ENCODE measurements around the gene LRP11.

LRP11 gene

DNA sequence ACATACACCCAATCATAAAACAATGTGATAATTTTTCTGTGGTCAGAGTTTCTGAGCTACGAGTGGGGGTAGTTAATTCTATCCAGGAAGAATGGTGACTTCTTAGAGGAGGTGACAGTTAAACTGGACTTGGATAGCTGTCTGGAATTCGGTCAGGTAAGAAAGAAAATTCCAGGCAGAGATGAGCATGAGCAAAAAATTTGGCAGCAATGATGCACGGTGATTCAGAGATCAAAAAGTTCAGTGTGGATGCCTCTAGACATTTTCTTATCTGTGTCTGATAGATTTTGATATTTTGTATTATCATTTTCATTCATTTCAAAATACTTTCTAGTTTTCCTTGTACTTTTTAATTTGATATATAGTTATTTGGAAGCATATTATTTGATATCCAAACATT, 21.7 kb upstream of the LRP11 start:
- no peak for DNase-seq (ENCODE audit: low read depth)
- Histone ChIP-seq H3K36me3 (ENCODE audit: control insufficient read depth, insufficient read depth, low read length, severe bottlenecking) (no peaks in the 10 kb centered on the region), H3K9me3 (ENCODE audit: control insufficient read depth, low read length) (no peaks in the 10 kb centered on the region), H3K27me3 (replicated peaks; ENCODE audit: control insufficient read depth, insufficient read depth, low read length) (no peaks in the 10 kb centered on the region), H3K4me3 (ENCODE audit: low read length) (no peak overlapping the region), H3K4me1 (ENCODE audit: control insufficient read depth, insufficient read depth, low read length) (peaks cover 41% of the 10 kb centered on the region), H3K9ac (ENCODE audit: low read length) (no peak overlapping the region)

DNA sequence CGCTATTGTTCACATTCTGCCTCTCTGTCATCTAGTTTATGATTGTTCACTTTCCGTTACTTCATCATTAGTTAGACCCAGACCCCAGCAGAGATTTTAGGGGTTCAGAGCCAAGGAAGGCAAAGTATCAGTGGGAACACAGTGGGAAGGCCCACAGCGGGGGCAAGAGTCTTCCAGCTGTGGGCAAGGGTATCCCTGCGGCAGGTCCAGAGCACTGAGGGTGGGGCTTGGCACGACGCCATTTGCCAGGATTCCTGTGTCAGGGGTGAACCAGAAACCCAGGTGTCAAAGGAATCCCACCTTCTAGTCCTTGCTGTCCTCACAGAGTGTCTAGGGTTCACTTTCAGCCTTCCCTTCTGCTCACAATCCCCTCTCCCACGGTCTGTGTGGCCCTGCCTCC, 20.5 kb upstream of the LRP11 start:
- Histone ChIP-seq H3K27me3 (replicated peaks; ENCODE audit: control insufficient read depth, insufficient read depth, low read length) (no peaks in the 10 kb centered on the region), H3K4me3 (ENCODE audit: low read length) (peak overlapping the region; percentile 35), H3K9me3 (ENCODE audit: control insufficient read depth, low read length) (no peaks in the 10 kb centered on the region), H3K4me1 (ENCODE audit: control insufficient read depth, insufficient read depth, low read length) (peaks cover 35% of the 10 kb centered on the region), H3K36me3 (ENCODE audit: control insufficient read depth, insufficient read depth, low read length, severe bottlenecking) (no peaks in the 10 kb centered on the region), H3K9ac (ENCODE audit: low read length) (no peak overlapping the region)
- no peak for DNase-seq (ENCODE audit: low read depth)

DNA sequence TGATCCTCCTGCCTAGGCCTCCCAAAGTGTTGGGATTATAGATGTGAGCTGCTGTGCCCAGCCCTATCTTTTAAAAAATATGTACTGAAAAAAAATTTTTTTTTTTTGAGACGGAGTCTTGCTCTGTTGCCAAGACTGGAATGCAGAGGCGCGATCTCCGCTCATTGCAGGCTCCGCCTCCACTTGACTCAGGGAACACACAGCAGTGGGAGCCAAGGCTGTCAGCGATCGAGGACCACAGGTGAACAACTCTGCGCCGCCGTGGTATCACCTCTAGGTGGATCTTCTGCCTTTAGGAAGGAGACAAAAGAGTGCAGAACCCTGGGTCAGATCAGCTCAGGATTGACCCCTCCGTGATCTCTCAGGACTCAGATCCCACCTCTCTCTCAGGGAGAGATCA, 20.1 kb upstream of the LRP11 start:
- no peak for DNase-seq (ENCODE audit: low read depth)
- no peaks in the 10 kb centered on the region for H3K9me3 ChIP-seq (ENCODE audit: control insufficient read depth, low read length)

DNA sequence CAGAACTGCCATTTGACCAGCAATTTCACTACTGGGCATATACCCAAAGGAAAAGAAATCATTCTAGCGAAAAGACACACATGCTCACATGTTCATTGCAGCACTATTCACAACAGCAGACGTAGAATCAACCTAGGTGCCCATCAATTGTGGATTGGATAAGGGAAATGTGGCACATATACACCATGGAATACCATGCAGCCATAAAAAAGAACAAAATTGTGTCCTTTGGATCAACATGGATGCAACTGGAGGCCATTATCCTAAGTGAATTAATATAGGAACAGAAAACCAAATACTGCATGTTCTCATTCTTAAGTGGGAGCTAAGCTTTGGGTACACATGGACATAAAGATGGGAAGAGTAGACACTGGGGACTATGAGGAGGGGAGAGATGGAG, 17.7 kb upstream of the LRP11 start:
- Histone ChIP-seq H3K27me3 (replicated peaks; ENCODE audit: control insufficient read depth, insufficient read depth, low read length) (no peaks in the 10 kb centered on the region), H3K9ac (ENCODE audit: low read length) (no peak overlapping the region)
- DNase-seq (ENCODE audit: low read depth), result no peak

More for the DNA sequence above, 20.1 kb upstream of the LRP11 start:
- Histone ChIP-seq H3K36me3 (ENCODE audit: control insufficient read depth, insufficient read depth, low read length, severe bottlenecking) (no peaks in the 10 kb centered on the region), H3K4me3 (ENCODE audit: low read length) (peak overlapping the region; percentile 35), H3K9ac (ENCODE audit: low read length) (peak overlapping the region; percentile 56), H3K27me3 (replicated peaks; ENCODE audit: control insufficient read depth, insufficient read depth, low read length) (no peaks in the 10 kb centered on the region), H3K4me1 (ENCODE audit: control insufficient read depth, insufficient read depth, low read length) (peaks cover 34% of the 10 kb centered on the region)

GRCh38 chr6:149881066-149881766, 17.1 kb upstream of the LRP11 start:
- H3K36me3 ChIP-seq (ENCODE audit: control insufficient read depth, insufficient read depth, low read length, severe bottlenecking), result no peaks in the 10 kb centered on the region
- no peak for DNase-seq (ENCODE audit: low read depth)
- no peak overlapping the region for H3K9ac ChIP-seq (ENCODE audit: low read length)
- no peaks in the 10 kb centered on the region for H3K9me3 ChIP-seq (ENCODE audit: control insufficient read depth, low read length)
- H3K4me1 ChIP-seq (ENCODE audit: control insufficient read depth, insufficient read depth, low read length), result peaks cover 7% of the 10 kb centered on the region
- H3K4me3 ChIP-seq (ENCODE audit: low read length), result no peak overlapping the region
- H3K27me3 ChIP-seq (replicated peaks; ENCODE audit: control insufficient read depth, insufficient read depth, low read length), result no peaks in the 10 kb centered on the region

More for the DNA sequence above, 17.7 kb upstream of the LRP11 start:
- no peak overlapping the region for H3K4me3 ChIP-seq (ENCODE audit: low read length)
- H3K9me3 ChIP-seq (ENCODE audit: control insufficient read depth, low read length), result no peaks in the 10 kb centered on the region
- H3K4me1 ChIP-seq (ENCODE audit: control insufficient read depth, insufficient read depth, low read length), result peaks cover 11% of the 10 kb centered on the region
- H3K36me3 ChIP-seq (ENCODE audit: control insufficient read depth, insufficient read depth, low read length, severe bottlenecking), result no peaks in the 10 kb centered on the region

DNA sequence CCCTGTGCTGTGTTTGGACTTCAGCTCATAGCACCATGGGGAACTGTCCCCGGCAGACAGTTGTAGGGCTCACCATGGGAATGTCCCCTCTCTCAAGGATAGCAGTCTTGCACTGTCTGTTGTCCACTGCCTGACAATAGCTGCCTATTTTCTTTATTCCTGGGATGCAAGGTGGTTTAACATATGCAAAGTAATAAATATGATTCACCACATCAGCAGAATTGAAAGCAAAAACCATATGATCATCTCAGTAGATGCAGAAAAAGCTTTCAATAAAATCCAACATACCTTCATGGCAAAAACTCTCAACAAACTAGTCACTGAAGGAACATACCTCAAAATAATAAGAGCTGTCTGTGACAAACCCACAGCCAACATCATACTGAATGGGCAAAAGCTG, 13.5 kb upstream of the LRP11 start:
- H3K27me3 ChIP-seq (replicated peaks; ENCODE audit: control insufficient read depth, insufficient read depth, low read length), result no peaks in the 10 kb centered on the region
- no peak for DNase-seq (ENCODE audit: low read depth)
- no peak overlapping the region for H3K9ac ChIP-seq (ENCODE audit: low read length)
- H3K4me1 ChIP-seq (ENCODE audit: control insufficient read depth, insufficient read depth, low read length), result no peaks in the 10 kb centered on the region
- H3K9me3 ChIP-seq (ENCODE audit: control insufficient read depth, low read length), result no peaks in the 10 kb centered on the region
- no peak overlapping the region for H3K4me3 ChIP-seq (ENCODE audit: low read length)
- no peaks in the 10 kb centered on the region for H3K36me3 ChIP-seq (ENCODE audit: control insufficient read depth, insufficient read depth, low read length, severe bottlenecking)

- H3K9ac ChIP-seq (ENCODE audit: low read length), result no peak overlapping the region
- no peaks in the 10 kb centered on the region for H3K4me1 ChIP-seq (ENCODE audit: control insufficient read depth, insufficient read depth, low read length)
- H3K9me3 ChIP-seq (ENCODE audit: control insufficient read depth, low read length), result no peaks in the 10 kb centered on the region
- H3K36me3 ChIP-seq (ENCODE audit: control insufficient read depth, insufficient read depth, low read length, severe bottlenecking), result no peaks in the 10 kb centered on the region
- H3K4me3 ChIP-seq (ENCODE audit: low read length), result no peak overlapping the region
- no peak for DNase-seq (ENCODE audit: low read depth)
- H3K27me3 ChIP-seq (replicated peaks; ENCODE audit: control insufficient read depth, insufficient read depth, low read length), result no peaks in the 10 kb centered on the region
These were observed 12.2 kb upstream of the LRP11 start for GRCh38 chr6:149876241-149876933.

DNA sequence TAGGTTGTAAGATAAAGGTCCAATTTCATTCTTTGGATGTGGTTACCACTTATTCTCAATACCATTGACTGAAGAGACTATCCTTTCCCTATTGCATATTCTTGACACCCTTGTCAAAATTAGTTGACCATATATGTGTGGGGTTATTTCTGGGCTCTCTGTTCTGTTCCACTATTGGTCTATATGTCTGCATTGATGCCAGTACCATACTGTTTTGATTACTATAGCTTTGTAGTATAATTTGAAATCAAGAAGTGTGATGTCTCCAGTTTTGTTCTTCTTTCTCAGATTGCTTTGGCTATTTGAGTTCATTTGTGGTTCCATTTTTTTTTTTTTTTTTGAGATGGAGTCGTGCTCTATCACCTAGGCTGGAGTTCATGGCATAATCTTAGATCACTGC, 8.1 kb upstream of the LRP11 start:
- Histone ChIP-seq H3K36me3 (ENCODE audit: control insufficient read depth, insufficient read depth, low read length, severe bottlenecking) (no peaks in the 10 kb centered on the region), H3K4me3 (ENCODE audit: low read length) (no peak overlapping the region)
- no peak for DNase-seq (ENCODE audit: low read depth)

DNA sequence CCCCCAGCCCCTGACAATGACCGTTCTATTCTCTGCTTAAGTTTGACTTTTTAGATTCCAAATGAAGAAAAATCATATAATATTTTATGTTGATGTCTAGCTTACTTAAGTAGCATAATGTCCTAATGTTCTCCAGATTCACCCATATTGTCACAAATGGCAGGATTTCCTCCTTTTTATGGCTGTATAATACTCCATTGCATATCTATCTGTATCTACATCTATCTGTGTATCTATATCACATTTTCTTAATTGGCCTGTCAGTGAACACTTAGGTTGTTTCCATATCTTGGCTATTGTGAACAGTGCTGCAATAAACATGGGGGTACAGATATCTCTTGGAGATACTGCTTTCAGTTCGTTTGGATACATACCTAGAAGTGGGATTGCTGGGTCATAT, 7.0 kb upstream of the LRP11 start:
- H3K4me3 ChIP-seq (ENCODE audit: low read length), result no peak overlapping the region

More for the DNA sequence above, 8.1 kb upstream of the LRP11 start:
- H3K9me3 ChIP-seq (ENCODE audit: control insufficient read depth, low read length), result no peaks in the 10 kb centered on the region
- peaks cover 11% of the 10 kb centered on the region for H3K4me1 ChIP-seq (ENCODE audit: control insufficient read depth, insufficient read depth, low read length)
- H3K9ac ChIP-seq (ENCODE audit: low read length), result no peak overlapping the region
- H3K27me3 ChIP-seq (replicated peaks; ENCODE audit: control insufficient read depth, insufficient read depth, low read length), result no peaks in the 10 kb centered on the region

DNA sequence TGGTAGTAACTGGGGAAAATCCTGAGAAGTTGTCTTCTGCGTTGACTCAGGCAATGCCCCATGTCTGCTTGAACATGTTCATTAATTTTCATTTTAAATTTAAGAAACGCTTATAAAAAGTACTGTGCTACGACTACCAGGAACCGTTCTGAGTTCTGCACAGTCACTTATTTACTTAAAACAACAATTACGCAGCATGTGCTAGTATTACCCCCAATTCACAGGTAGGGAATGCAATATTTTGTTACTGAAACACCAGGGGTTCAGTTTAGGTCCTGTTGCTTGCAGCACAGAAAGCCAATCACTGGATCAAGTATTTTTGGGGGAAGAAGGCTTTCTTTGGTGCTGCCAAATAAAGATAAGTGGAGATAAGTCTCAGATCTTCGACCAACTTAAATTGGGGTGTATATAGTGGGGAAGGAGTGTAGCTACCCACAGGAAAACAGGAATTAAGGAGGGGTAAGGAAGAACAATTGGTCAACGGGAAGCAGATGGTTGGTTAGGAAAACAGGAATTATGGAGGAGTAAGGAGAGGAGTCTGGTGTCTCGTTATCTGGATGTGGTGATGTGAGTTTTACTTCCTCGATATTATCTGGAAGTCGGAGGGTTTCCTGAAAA, 5.2 kb upstream of the LRP11 start:
- Histone ChIP-seq H3K9me3 (ENCODE audit: control insufficient read depth, low read length) (no peaks in the 10 kb centered on the region), H3K4me3 (ENCODE audit: low read length) (no peak overlapping the region), H3K27me3 (replicated peaks; ENCODE audit: control insufficient read depth, insufficient read depth, low read length) (no peaks in the 10 kb centered on the region), H3K36me3 (ENCODE audit: control insufficient read depth, insufficient read depth, low read length, severe bottlenecking) (no peaks in the 10 kb centered on the region), H3K9ac (ENCODE audit: low read length) (no peak overlapping the region), H3K4me1 (ENCODE audit: control insufficient read depth, insufficient read depth, low read length) (peaks cover 15% of the 10 kb centered on the region)
- DNase-seq (ENCODE audit: low read depth), result no peak

More for the DNA sequence above, 7.0 kb upstream of the LRP11 start:
- peaks cover 11% of the 10 kb centered on the region for H3K4me1 ChIP-seq (ENCODE audit: control insufficient read depth, insufficient read depth, low read length)
- H3K27me3 ChIP-seq (replicated peaks; ENCODE audit: control insufficient read depth, insufficient read depth, low read length), result no peaks in the 10 kb centered on the region
- DNase-seq (ENCODE audit: low read depth), result no peak
- H3K9me3 ChIP-seq (ENCODE audit: control insufficient read depth, low read length), result no peaks in the 10 kb centered on the region
- no peak overlapping the region for H3K9ac ChIP-seq (ENCODE audit: low read length)
- H3K36me3 ChIP-seq (ENCODE audit: control insufficient read depth, insufficient read depth, low read length, severe bottlenecking), result no peaks in the 10 kb centered on the region

- Histone ChIP-seq H3K4me3 (ENCODE audit: low read length) (no peak overlapping the region), H3K4me1 (ENCODE audit: control insufficient read depth, insufficient read depth, low read length) (peaks cover 15% of the 10 kb centered on the region), H3K9me3 (ENCODE audit: control insufficient read depth, low read length) (no peaks in the 10 kb centered on the region), H3K36me3 (ENCODE audit: control insufficient read depth, insufficient read depth, low read length, severe bottlenecking) (no peaks in the 10 kb centered on the region), H3K9ac (ENCODE audit: low read length) (no peak overlapping the region), H3K27me3 (replicated peaks; ENCODE audit: control insufficient read depth, insufficient read depth, low read length) (no peaks in the 10 kb centered on the region)
- DNase-seq (ENCODE audit: low read depth), result peak; percentile 47
These were observed 3.9 kb upstream of the LRP11 start for GRCh38 chr6:149867876-149868640.

Data from adipocyte (in vitro differentiated cells).